ENCODE measurements around the gene TNFAIP8L3.

Gene TNFAIP8L3

DNA sequence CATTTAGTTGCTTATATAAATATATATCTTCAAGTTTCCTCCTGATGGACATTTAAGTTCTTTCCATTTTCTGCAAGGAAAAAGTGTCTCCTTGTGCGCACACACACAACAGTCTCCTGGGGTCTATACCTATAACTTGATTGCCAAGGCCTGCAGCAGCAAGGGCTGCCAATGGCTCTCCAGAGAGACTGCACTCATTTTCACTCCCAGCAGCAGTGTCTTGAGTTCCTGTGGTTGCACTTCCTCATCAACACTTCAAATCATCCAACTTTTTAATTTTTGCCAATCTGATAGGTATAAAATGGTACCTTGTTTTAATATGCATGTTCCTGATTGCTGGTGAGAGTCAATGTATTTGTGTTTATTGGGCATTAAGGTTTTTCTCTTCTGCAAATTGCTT is 23.1 kb downstream of the TNFAIP8L3 start:
- Histone ChIP-seq H3K4me2 (ENCODE audit: low read depth, low read length) (no peak overlapping the region), H3K9me2 (replicated peaks; ENCODE audit: insufficient read depth, low read length) (no peaks in the 10 kb centered on the region), H3K79me2 (ENCODE audit: low read length) (no peaks in the 10 kb centered on the region), H2AFZ (ENCODE audit: low read length) (no peak overlapping the region), H3K9ac (ENCODE audit: low read length) (no peak overlapping the region), H3K27ac (ENCODE audit: low read length) (no peak overlapping the region), H3K4me3 (ENCODE audit: low read length) (no peak overlapping the region), H4K20me1 (ENCODE audit: insufficient read depth, low read length) (no peaks in the 10 kb centered on the region), H3F3A (ENCODE audit: insufficient read depth, low read length) (no peaks in the 10 kb centered on the region), H3K9me3 (replicated peaks; ENCODE audit: insufficient read depth, low read length) (no peaks in the 10 kb centered on the region), H3K36me3 (replicated peaks; ENCODE audit: insufficient read depth, low read length) (no peaks in the 10 kb centered on the region), H3K27me3 (replicated peaks; ENCODE audit: insufficient read depth, low read length) (no peaks in the 10 kb centered on the region), H3K4me1 (ENCODE audit: low read length) (peaks cover 5% of the 10 kb centered on the region)
- TF ChIP-seq EZH2 (optimal IDR thresholded peaks at IDR 0.05; ENCODE audit: low read depth, low read length) (no peak), EZH2phosphoT487 (IDR thresholded peaks at IDR 0.05; ENCODE audit: low read length) (no peak)
- TF ChIP-seq, protein P1, sequence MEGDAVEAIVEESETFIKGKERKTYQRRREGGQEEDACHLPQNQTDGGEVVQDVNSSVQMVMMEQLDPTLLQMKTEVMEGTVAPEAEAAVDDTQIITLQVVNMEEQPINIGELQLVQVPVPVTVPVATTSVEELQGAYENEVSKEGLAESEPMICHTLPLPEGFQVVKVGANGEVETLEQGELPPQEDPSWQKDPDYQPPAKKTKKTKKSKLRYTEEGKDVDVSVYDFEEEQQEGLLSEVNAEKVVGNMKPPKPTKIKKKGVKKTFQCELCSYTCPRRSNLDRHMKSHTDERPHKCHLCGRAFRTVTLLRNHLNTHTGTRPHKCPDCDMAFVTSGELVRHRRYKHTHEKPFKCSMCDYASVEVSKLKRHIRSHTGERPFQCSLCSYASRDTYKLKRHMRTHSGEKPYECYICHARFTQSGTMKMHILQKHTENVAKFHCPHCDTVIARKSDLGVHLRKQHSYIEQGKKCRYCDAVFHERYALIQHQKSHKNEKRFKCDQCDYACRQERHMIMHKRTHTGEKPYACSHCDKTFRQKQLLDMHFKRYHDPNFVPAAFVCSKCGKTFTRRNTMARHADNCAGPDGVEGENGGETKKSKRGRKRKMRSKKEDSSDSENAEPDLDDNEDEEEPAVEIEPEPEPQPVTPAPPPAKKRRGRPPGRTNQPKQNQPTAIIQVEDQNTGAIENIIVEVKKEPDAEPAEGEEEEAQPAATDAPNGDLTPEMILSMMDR (IDR thresholded peaks at IDR 0.05; ENCODE audit: low read length): no peak
- DNase-seq: no peak

DNA sequence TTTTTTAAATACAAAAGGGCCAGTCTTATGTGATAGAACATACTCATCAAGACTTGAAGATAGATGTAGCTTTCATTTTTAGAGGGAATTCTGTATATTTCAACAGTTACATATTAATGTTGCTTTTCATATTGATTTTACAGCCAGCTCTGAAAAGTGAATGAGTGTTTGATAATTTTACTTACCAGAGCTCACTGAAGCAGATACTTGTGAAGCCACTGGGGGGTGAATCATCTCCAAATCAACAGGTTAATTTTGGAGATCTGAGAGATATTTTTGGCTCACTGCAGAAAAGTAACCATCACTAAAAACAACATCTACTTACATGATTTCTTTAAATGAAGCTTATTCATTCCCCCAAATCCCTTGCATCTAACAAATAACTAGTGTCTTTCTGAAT is 24.7 kb downstream of the TNFAIP8L3 start:
- H3F3A ChIP-seq (ENCODE audit: insufficient read depth, low read length): no peaks in the 10 kb centered on the region
- H3K4me1 ChIP-seq (ENCODE audit: low read length): no peaks in the 10 kb centered on the region
- no peaks in the 10 kb centered on the region for H3K36me3 ChIP-seq (replicated peaks; ENCODE audit: insufficient read depth, low read length)
- H3K27me3 ChIP-seq (replicated peaks; ENCODE audit: insufficient read depth, low read length): no peaks in the 10 kb centered on the region
- no peak overlapping the region for H3K4me3 ChIP-seq (ENCODE audit: low read length)
- H4K20me1 ChIP-seq (ENCODE audit: insufficient read depth, low read length): no peaks in the 10 kb centered on the region
- no peaks in the 10 kb centered on the region for H3K9me3 ChIP-seq (replicated peaks; ENCODE audit: insufficient read depth, low read length)
- DNase-seq: no peak
- no peak overlapping the region for H2AFZ ChIP-seq (ENCODE audit: low read length)
- no peaks in the 10 kb centered on the region for H3K79me2 ChIP-seq (ENCODE audit: low read length)
- TF ChIP-seq EZH2phosphoT487 (IDR thresholded peaks at IDR 0.05; ENCODE audit: low read length) (no peak), EZH2 (optimal IDR thresholded peaks at IDR 0.05; ENCODE audit: low read depth, low read length) (no peak)
- no peak overlapping the region for H3K4me2 ChIP-seq (ENCODE audit: low read depth, low read length)
- no peak overlapping the region for H3K9ac ChIP-seq (ENCODE audit: low read length)
- H3K27ac ChIP-seq (ENCODE audit: low read length): no peak overlapping the region
- no peaks in the 10 kb centered on the region for H3K9me2 ChIP-seq (replicated peaks; ENCODE audit: insufficient read depth, low read length)

DNA sequence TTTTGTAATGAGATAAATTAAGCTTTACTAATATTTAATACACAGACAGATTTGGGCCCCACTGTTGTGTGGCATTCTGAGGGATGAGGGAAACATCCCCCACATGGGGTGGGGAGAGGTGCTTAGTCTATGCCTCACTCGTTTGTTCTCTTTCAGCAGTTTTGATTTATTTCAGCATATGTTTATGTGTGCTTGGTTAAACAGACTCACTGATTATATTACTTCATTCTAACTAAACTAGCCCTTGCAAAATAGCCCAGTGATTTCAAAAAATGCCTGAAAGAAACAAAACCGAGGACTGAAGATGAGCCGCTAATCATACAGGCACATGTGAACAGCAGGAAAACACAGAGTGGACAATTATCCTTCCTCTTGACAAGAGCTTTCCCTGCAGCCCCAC is 27.2 kb downstream of the TNFAIP8L3 start:
- no peak overlapping the region for H3K4me3 ChIP-seq (ENCODE audit: low read length)
- H2AFZ ChIP-seq (ENCODE audit: low read length): no peak overlapping the region
- H3K79me2 ChIP-seq (ENCODE audit: low read length): no peaks in the 10 kb centered on the region
- no peaks in the 10 kb centered on the region for H3K4me1 ChIP-seq (ENCODE audit: low read length)
- H3K36me3 ChIP-seq (replicated peaks; ENCODE audit: insufficient read depth, low read length): no peaks in the 10 kb centered on the region
- no peak overlapping the region for H3K9ac ChIP-seq (ENCODE audit: low read length)
- no peak overlapping the region for H3K27ac ChIP-seq (ENCODE audit: low read length)
- no peaks in the 10 kb centered on the region for H3K9me3 ChIP-seq (replicated peaks; ENCODE audit: insufficient read depth, low read length)
- no peaks in the 10 kb centered on the region for H3F3A ChIP-seq (ENCODE audit: insufficient read depth, low read length)
- H3K4me2 ChIP-seq (ENCODE audit: low read depth, low read length): no peak overlapping the region
- H3K9me2 ChIP-seq (replicated peaks; ENCODE audit: insufficient read depth, low read length): no peaks in the 10 kb centered on the region
- H3K27me3 ChIP-seq (replicated peaks; ENCODE audit: insufficient read depth, low read length): no peaks in the 10 kb centered on the region
- H4K20me1 ChIP-seq (ENCODE audit: insufficient read depth, low read length): no peaks in the 10 kb centered on the region
- DNase-seq: no peak
- TF ChIP-seq EZH2 (optimal IDR thresholded peaks at IDR 0.05; ENCODE audit: low read depth, low read length) (no peak), EZH2phosphoT487 (IDR thresholded peaks at IDR 0.05; ENCODE audit: low read length) (no peak)
- TF ChIP-seq, protein P1 (IDR thresholded peaks at IDR 0.05; ENCODE audit: low read length): no peak

DNA sequence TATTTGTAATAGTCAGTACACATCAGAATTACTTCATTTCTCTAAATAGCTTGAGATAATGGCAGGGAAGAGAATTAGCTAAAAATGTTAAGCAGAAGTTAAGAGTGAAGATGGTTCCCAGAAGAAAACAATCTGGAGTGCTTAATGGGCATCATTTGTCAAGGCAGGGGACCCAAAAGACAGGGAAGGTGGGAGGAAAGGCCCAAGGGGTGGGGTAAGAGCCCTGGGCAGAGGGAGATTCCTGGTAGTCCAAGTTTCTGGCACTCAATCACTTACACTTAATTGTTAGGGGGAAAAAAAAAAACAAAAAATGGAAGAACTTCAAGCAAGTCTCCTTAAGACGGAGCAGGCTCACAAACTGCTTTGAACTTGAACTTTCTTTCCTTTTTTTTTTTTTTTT is 28.9 kb downstream of the TNFAIP8L3 start:
- Histone ChIP-seq H3K4me3 (ENCODE audit: low read length) (no peak overlapping the region), H3K79me2 (ENCODE audit: low read length) (no peaks in the 10 kb centered on the region), H3F3A (ENCODE audit: insufficient read depth, low read length) (no peaks in the 10 kb centered on the region), H3K9me3 (replicated peaks; ENCODE audit: insufficient read depth, low read length) (no peaks in the 10 kb centered on the region), H4K20me1 (ENCODE audit: insufficient read depth, low read length) (no peaks in the 10 kb centered on the region), H3K27ac (ENCODE audit: low read length) (no peak overlapping the region), H3K27me3 (replicated peaks; ENCODE audit: insufficient read depth, low read length) (no peaks in the 10 kb centered on the region), H3K9ac (ENCODE audit: low read length) (no peak overlapping the region), H3K9me2 (replicated peaks; ENCODE audit: insufficient read depth, low read length) (no peaks in the 10 kb centered on the region), H2AFZ (ENCODE audit: low read length) (no peak overlapping the region), H3K4me2 (ENCODE audit: low read depth, low read length) (no peak overlapping the region), H3K4me1 (ENCODE audit: low read length) (no peaks in the 10 kb centered on the region), H3K36me3 (replicated peaks; ENCODE audit: insufficient read depth, low read length) (no peaks in the 10 kb centered on the region)
- DNase-seq: no peak
- TF ChIP-seq, protein P1 (IDR thresholded peaks at IDR 0.05; ENCODE audit: low read length): no peak
- TF ChIP-seq EZH2 (optimal IDR thresholded peaks at IDR 0.05; ENCODE audit: low read depth, low read length): no peak
- no peak for TF ChIP-seq EZH2phosphoT487 (IDR thresholded peaks at IDR 0.05; ENCODE audit: low read length)

All from MM.1S (cell line).